Measurements from ENCODE around the gene ERI3.

DNA sequence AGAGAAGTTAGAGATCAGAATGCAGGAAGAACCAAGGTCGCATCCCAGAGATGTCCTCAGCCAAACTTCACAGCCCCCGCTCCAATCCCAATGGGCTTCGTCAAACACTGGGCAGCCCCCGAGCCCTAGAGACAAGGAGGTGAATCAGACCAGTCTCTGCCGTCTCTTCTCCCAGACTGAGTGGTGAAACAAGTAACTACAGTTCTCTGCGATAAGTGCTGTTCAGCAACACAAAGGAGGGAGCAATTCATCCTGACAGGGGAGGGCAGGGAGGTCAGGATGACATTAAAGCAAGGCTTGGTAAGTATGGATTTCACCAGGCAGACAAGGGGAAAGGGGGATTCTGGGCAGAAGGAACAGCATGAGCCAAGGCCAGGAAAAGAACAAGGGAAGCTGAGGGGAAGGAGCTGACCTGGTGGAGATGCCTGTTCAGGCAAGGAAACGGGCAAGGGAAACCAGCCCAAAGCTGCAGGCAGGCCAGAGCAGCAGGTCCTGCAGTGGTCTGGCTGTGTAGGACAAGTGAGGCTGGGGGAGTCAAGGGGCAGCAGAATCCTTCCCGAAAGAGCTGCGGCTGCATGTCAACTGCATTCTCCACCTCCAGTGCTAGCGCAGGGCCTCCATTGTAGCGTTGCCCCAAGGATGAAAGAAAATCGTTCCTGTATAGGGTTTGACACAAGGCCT, 13.6 kb upstream of the ERI3 start:
- TF ChIP-seq, protein P1, sequence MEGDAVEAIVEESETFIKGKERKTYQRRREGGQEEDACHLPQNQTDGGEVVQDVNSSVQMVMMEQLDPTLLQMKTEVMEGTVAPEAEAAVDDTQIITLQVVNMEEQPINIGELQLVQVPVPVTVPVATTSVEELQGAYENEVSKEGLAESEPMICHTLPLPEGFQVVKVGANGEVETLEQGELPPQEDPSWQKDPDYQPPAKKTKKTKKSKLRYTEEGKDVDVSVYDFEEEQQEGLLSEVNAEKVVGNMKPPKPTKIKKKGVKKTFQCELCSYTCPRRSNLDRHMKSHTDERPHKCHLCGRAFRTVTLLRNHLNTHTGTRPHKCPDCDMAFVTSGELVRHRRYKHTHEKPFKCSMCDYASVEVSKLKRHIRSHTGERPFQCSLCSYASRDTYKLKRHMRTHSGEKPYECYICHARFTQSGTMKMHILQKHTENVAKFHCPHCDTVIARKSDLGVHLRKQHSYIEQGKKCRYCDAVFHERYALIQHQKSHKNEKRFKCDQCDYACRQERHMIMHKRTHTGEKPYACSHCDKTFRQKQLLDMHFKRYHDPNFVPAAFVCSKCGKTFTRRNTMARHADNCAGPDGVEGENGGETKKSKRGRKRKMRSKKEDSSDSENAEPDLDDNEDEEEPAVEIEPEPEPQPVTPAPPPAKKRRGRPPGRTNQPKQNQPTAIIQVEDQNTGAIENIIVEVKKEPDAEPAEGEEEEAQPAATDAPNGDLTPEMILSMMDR (IDR thresholded peaks at IDR 0.05), result no peak
- no peak for TF ChIP-seq POLR2A (IDR thresholded peaks at IDR 0.05)
